ENCODE results near the gene MDFIC.

Gene MDFIC

GRCh38 chr7:114988755-114989375 lies 67.0 kb downstream of the MDFIC start:
- in situ Hi-C loops (cut with MboI; ENCODE audit: low sequenced_read_pairs): no loop called here

- in situ Hi-C loops (cut with MboI; ENCODE audit: low sequenced_read_pairs): no loop called here
Measured at GRCh38 chr7:114989531-114989930, 67.6 kb downstream of the MDFIC start.

- in situ Hi-C loops (cut with MboI; ENCODE audit: low sequenced_read_pairs): no loop called here
Measured at GRCh38 chr7:114997487-114998404, 75.9 kb downstream of the MDFIC start.

GRCh38 chr7:115004121-115004520 lies 82.2 kb downstream of the MDFIC start:
- in situ Hi-C loops (cut with MboI; ENCODE audit: low sequenced_read_pairs): no loop called here

- in situ Hi-C loops (cut with MboI; ENCODE audit: low sequenced_read_pairs): no loop called here
Measured at GRCh38 chr7:115005251-115005650, 83.4 kb downstream of the MDFIC start.

- in situ Hi-C loops (cut with MboI; ENCODE audit: low sequenced_read_pairs): no loop called here
Measured at GRCh38 chr7:115005953-115006352, 84.1 kb downstream of the MDFIC start.

- in situ Hi-C loops (cut with MboI; ENCODE audit: low sequenced_read_pairs): no loop called here
Measured at GRCh38 chr7:115007751-115008150, 85.9 kb downstream of the MDFIC start.

GRCh38 chr7:115008465-115009114 lies 86.7 kb downstream of the MDFIC start:
- in situ Hi-C loops (cut with MboI; ENCODE audit: low sequenced_read_pairs): no loop called here

GRCh38 chr7:115009139-115009538 lies 87.2 kb downstream of the MDFIC start:
- in situ Hi-C loops (cut with MboI; ENCODE audit: low sequenced_read_pairs): no loop called here

- in situ Hi-C loops (cut with MboI; ENCODE audit: low sequenced_read_pairs): no loop called here
Measured at GRCh38 chr7:115009736-115010440, 88.0 kb downstream of the MDFIC start.

- in situ Hi-C loops (cut with MboI; ENCODE audit: low sequenced_read_pairs): no loop called here
Measured at GRCh38 chr7:115010441-115010820, 88.5 kb downstream of the MDFIC start.

GRCh38 chr7:115013886-115014285 lies 92.0 kb downstream of the MDFIC start:
- in situ Hi-C loops (cut with MboI; ENCODE audit: low sequenced_read_pairs): no loop called here

GRCh38 chr7:115014794-115015193 lies 92.9 kb downstream of the MDFIC start:
- in situ Hi-C loops (cut with MboI; ENCODE audit: low sequenced_read_pairs): no loop called here

GRCh38 chr7:115015619-115016018 lies 93.7 kb downstream of the MDFIC start:
- in situ Hi-C loops (cut with MboI; ENCODE audit: low sequenced_read_pairs): no loop called here

- in situ Hi-C loops (cut with MboI; ENCODE audit: low sequenced_read_pairs): no loop called here
Measured at GRCh38 chr7:115019882-115020605, 98.2 kb downstream of the MDFIC start.

- in situ Hi-C loops (cut with MboI; ENCODE audit: low sequenced_read_pairs): no loop called here
Measured at GRCh38 chr7:115023219-115023618, 101.3 kb downstream of the MDFIC start.

GRCh38 chr7:115024276-115024675 lies 102.4 kb downstream of the MDFIC start:
- in situ Hi-C loops (cut with MboI; ENCODE audit: low sequenced_read_pairs): no loop called here

GRCh38 chr7:115032715-115033703 lies 111.1 kb downstream of the MDFIC start:
- in situ Hi-C loops (cut with MboI; ENCODE audit: low sequenced_read_pairs): no loop called here

GRCh38 chr7:115033917-115034459 lies 112.1 kb downstream of the MDFIC start:
- in situ Hi-C loops (cut with MboI; ENCODE audit: low sequenced_read_pairs): no loop called here

Measured in HL-60/S4 treated with phorbol 12-myristate 13-acetate at 8.2 ng/mL for 4 days and 3 days (cell line).